Suppressor macrophage treated with lipopolysaccharide for 1 hour (primary cell): ENCODE data around the gene FBLIM1.

Experiments
- DNase-seq, 3 donors: peaks; one replicate each; pipeline ENCODE4 v3.0.0-alpha.2; 2020 to 2022

Gene FBLIM1

DNA sequence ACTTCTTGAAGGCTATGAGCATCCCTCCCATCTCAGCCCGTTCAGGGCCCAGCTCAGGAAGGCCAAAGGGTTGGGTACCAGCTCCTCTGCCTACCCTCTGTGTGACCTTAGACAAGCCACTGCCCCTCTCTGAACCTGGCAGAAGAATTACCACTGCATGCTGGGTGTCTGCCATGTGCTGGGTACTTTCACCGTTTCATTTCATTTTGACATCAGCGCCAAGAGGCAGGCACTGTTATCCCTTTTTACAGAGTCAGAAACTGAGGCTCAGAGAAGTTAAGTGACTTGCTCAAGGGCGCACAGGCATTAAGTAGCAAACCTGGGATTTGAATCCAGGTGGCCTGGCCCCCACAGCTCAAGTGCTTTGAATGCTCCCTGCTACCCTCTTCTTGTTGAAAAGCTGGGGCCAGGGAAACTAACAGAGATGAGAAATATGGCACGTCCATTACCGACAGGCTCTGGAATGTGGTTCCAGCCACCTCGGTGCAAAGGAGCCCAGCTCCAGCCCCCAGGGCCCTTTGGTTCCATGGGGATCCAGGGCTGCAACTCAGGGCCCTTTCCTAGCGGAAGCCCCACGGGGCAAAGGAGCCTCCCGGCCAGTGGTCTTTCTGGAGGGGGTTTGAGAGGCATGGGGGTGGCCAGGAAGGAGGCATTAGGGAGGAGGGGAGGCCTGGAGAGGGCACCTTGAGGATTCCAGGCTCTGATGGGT lies 9.8 kb upstream of the FBLIM1 start:
- DNase-seq = no peak

DNA sequence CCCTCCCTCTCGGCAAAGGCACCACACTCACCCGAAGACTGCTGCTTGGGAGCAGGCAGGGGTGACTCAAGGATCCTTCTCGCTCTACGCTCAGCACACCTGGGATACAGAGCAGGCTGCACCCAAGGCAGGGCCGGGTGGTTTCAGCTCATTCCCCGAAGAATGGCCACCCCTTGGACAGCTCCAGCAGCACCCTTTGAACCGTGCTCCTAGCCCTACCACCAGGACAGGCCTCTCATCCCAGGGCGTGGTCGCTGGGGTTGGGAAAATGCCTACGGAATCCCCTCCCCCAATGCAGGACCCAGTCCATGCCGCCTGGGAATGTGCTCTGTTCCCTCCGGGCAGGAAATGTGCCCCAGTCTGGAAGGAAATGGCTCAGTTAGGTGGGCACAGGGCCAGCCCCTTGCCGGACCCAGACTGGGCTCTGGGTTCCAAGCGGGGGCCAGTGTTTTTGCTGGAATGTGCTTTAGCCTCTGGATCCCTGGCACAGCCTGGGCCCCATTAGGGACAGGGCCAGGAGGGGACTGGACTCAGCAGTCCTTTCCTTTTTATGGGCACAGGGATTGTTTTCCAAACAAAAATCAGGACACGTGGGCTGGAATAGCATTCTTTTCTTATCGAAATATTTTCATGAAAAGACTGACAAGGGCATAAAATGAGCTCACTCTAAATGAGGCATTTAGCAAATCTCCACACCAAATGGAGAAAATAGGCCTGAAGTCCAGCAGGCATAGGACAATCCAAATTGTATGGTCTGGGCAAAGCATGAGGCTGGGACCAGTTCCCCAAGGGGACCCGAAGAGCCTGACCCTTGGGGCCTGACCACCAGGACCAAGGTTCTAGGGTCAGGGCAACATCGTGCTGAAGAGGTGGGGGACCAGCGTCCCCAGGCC lies 8.9 kb upstream of the FBLIM1 start:
- no peak for DNase-seq

GRCh38 chr1:15750924-15751323 lies 7.7 kb upstream of the FBLIM1 start:
- DNase-seq = no peak

DNA sequence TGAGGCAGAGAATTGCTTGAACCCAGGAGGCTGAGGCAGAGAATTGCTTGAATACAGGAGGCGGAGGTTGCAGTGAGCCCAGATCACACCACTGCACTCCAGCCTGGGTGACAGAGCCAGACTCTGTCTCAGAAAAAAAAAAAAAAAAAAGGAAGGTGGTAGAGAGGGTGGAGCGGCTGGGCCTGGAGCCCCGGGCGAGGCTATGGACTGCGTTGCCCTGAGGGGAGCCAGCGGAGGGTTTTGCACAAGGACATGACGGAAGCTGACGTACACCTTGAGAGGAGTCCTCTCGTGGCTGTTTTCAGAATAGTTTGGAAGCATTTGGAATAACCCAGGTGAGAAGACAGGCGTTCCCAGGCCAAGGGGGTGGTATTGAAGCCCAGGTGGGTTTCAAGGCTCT lies 6.9 kb upstream of the FBLIM1 start:
- no peak for DNase-seq

GRCh38 chr1:15753776-15754175 lies 4.8 kb upstream of the FBLIM1 start:
- no peak for DNase-seq

DNA sequence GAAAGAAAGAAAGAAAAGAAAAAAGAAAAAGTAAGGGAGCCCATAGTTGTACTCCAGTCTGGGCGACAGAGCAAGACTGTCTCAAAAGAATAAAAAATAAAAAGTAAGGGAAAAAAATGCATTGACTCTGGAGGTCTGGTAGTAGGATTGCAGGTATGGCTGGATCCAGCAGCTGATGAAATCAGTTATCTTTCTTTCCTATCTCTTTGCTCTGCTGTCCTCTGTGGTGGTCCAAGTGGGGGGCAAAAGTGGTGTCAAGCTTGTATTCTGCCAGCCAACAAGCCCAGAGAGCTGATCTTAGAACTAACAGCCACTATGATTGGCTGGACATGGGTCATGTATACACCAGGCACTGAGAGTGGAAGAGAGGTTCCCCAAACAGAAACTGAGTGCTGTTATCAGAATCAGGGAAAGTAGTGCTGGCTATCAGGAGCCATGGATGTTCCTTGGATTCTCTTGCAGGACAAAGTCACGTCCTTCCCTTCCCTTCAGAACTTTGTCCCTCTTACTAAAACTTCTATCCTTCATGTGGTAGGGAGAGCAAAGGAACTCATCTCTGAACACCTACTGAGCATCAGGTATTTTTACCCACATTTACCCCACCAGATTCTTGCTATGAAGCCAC lies 3.5 kb upstream of the FBLIM1 start:
- DNase-seq = no peak

DNA sequence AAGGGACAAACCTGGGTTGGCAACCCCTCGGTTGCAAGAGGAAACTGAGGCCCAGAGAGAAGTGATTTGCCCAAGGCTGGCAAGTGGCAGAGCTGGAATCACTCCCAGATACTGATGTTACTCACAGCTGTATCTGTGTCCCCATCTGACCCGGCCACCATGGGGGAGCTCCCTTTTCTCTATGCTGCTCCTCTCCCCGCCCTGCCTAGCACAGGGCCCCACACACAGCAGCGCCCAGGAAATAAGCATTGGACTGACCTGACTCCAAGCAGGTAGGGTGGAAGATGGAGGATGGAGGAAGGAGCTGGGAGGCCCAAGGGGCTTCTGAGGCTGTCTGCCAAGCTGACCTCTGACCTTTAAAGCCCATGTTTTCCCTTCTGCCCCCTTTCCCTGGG lies 3.0 kb upstream of the FBLIM1 start:
- no peak for DNase-seq

- DNase-seq = no peak
These were observed 2.2 kb upstream of the FBLIM1 start for GRCh38 chr1:15756143-15757015.

DNA sequence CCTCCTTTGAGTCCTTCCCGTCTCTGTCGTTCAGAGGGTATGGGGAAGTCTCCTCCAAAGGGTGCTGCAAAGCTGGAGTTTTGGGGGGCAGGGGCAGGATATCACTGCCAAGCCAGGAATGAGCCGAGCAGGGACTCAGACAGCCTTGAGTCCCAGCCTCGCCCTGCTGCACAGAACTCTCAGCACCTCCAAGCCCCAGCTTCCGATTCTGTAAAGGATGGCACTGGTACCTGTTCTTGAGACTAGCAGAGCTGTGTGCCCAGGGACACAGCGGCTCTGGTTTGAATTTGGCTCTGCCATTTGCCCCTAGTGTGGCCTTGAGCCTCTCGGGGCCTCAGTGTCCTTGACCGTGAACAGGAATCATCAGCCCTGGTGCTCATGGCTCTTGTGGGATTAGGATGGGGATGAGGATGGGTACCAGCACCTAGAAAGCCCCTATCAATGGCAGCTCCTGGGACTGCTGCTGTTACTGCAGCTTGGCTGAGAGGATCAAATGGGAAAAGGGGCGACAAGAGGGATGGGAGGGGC lies 1.5 kb upstream of the FBLIM1 start:
- peak; percentile 37 to 49 (median 48) for DNase-seq

DNA sequence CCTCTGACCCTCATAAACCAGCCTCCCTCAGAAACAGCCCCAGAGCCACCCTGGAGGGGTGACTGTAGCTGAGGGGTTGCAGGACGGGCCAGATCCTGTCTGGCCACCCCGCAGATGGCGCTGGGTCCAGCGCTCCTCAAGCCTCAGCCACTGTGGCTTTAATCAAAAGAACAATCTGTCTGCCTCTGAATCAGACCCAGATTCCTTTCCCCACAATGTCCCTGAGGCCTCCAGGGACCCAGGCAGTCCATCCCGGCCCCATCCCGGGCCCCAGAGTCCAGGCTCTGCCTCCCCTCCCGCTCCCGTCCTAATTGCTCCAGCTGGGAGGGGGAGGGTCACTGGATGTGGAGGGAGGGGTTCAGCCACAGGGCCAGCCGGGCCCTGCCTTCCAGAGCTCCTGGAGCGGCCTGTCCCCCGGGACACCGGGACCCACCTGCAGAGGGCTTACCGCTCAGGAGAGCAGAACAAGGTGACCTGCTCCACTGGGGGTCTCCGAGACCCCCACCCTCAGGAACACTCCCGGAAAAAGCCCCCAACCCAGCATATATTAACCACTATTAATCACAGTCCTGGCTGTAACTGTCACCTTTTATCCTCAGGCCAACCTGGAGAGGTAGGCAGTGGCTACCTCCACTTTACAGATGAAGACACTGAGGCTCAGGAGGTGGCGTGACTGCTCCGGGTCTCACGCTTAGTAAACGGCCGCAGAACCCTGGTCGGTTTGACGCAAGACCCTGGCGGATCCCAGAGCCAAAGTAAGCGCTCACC lies 836 bp upstream of the FBLIM1 start:
- no peak for DNase-seq

DNA sequence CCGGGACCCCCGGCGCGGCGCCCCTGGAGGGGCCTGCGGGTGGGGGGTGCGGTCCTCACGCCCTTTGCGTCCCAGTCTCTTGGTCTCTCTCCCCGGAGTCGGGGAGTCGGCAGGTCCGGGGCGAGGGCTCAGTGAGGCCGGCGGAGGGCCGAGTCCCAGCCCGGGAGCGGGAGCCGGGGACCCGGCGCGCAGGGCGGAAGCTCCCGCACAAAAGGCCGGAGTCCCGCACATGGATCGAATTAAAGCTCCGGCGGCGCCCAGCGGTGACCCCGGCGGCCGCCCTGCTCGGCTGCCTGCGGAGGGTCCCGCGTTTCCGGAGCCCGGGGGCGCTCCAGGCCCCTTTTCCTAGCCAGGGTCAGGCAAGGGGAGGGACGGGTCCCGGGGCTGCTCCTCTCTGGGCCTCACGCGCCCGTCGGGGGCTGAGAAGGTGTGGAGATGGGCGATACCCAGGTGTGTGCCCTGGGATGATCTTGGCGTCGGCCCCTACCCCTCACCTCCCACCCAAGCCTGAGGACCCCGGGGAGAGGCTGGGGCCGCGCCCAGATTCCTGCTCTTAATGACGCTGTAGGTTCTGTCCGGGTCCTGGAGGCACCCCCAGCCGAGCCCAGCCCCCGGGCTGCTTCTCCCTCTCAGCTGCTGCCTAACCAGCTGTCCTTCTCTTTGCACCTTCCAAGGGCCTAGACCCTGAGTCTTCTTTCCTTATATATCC lies 512 bp downstream of the FBLIM1 start:
- peak in 1 of 3 donors; percentile 50 for DNase-seq

GRCh38 chr1:15760520-15761211 lies 2.1 kb downstream of the FBLIM1 start:
- DNase-seq = no peak

GRCh38 chr1:15761366-15762128 lies 3.0 kb downstream of the FBLIM1 start:
- DNase-seq = no peak

- no peak for DNase-seq
These were observed 4.0 kb downstream of the FBLIM1 start for GRCh38 chr1:15762546-15762945.

- DNase-seq = no peak
These were observed 5.7 kb downstream of the FBLIM1 start for GRCh38 chr1:15764269-15764764.

DNA sequence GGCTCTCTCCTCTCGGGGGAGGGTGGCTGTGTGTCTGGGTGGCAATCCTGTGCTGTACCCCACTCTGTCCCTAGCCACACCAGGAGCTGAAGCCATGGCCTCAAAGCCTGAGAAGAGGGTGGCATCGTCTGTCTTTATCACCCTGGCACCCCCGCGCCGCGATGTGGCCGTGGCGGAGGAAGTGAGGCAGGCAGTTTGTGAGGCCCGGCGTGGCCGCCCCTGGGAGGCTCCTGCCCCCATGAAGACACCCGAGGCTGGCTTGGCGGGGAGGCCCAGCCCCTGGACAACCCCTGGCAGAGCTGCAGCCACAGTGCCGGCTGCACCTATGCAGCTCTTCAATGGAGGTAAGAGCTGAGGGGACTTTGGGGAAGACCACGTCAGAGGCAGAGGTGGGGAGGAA lies 6.3 kb downstream of the FBLIM1 start:
- DNase-seq = no peak

DNA sequence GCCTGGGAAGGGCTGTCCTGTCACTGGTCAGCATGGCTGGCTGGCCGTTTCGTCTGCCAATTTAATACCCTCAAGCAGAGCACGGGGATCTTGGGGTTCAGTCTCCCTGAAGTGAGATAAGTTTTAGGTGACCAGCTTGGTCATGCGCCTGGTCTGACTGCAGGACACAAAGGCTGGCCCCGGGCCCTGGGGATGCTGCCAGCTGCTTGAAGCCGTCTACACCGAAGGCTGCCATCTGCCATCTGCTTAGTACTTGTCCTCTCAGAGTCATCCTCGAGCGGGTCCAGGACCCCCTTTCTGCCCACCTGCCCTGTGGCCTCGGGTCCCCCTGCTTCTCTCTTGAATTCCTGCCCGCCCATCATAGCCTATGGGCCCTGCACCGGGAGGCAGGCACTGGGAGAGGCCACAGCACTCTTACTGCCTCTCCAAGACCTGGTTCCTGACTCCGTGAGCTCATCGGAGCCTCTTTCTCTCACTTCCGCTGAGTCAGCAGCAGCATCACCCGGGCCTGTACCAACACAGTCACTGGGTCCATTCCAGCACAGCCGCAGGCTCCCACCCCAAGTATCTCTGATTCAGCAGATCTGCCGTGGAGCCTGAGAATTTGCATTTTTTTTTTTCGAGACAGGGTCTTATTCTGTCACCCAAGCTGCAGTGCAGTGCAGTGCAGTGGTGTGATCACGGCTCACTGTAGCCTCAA lies 7.0 kb downstream of the FBLIM1 start:
- no peak for DNase-seq

DNA sequence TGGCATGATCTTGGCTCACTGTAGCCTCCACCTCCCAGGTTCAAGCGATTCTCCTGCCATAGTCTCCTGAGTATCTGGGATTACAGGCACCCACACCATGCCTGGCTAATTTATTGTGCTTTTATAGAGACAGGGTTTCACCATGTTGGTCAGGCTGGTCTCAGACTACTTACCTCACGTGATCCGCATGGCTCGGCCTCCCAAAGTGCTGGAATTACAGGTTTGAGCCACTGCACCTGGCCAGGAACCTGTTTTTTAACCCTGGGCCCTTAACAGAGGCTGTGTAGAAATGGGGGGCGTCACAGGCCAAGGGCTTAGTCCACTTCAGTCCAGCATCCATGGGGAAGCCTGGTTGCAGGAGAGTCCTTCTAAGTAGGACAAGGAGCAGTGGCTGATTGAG lies 9.3 kb downstream of the FBLIM1 start:
- DNase-seq = no peak

GRCh38 chr1:15768388-15768787 lies 9.8 kb downstream of the FBLIM1 start:
- no peak for DNase-seq
